ENCODE results near the gene UNKL.

Gene UNKL

DNA sequence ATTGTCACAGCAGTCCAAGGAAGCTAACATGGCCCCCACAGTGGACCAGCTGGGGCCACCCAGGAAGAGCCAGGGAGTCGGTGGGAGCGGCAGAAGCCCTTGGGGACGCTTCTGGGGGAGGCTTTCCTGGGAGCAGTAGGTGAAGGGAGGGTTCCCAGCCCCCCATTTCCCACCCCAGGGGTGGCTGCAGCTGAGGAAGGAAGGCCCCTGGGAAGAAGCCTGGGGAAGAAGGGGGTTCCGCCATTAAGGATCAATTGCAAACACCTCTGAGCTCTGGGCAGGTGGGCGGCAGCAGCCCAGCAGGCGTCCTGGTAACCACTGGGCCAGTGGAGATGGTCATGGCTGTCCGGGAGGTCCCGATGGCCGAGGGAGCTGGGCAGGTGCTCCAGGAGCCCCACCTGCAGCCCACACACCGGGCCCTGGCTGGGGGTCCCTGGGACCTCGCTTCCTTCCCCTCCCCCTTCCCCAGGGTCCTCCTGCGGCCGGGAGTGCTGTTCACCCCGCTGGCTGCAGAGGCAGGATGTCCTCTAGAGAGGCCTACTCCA lies 15.8 kb upstream of the UNKL start:
- Histone ChIP-seq H3K4me1 (ENCODE audit: insufficient read depth, low read length) (no peaks in the 10 kb centered on the region; the same call in 1 of the 2 replicates), H3K9me3 (ENCODE audit: control insufficient read depth, insufficient read depth, low read length) (no peaks in the 10 kb centered on the region), H3K9ac (ENCODE audit: low read depth, low read length) (no peak overlapping the region), H3K36me3 (ENCODE audit: insufficient read depth, low read length) (no peaks in the 10 kb centered on the region)

GRCh38 chr16:1429631-1430030 lies 15.1 kb upstream of the UNKL start:
- H3K9ac ChIP-seq (ENCODE audit: low read depth, low read length): no peak overlapping the region
- H3K9me3 ChIP-seq (ENCODE audit: control insufficient read depth, insufficient read depth, low read length): no peaks in the 10 kb centered on the region
- no peaks in the 10 kb centered on the region for H3K36me3 ChIP-seq (ENCODE audit: insufficient read depth, low read length)
- no peaks in the 10 kb centered on the region; the same call in 1 of the 2 replicates for H3K4me1 ChIP-seq (ENCODE audit: insufficient read depth, low read length)

DNA sequence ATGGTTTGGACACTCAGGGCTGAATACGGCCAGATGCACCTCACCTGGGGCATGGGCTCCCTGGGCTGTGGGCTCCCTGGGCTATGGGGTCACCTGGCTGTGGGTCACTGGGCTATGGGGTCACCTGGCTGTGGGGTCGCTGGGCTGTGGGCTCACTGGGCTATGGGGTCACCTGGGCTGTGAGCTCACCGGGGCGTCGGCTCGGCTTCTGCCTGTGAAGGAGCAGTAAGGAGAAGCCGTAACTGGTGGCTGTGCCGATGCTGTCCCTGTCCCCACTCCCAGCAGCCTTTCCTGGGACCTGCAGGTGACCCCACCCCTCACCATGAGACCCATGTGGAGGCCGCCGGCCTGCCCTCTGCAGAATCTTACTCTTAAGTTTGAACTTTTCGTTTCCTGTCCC lies 14.5 kb upstream of the UNKL start:
- Histone ChIP-seq H3K4me1 (ENCODE audit: insufficient read depth, low read length) (no peaks in the 10 kb centered on the region; the same call in 1 of the 2 replicates), H3K36me3 (ENCODE audit: insufficient read depth, low read length) (no peaks in the 10 kb centered on the region), H3K9ac (ENCODE audit: low read depth, low read length) (no peak overlapping the region), H3K9me3 (ENCODE audit: control insufficient read depth, insufficient read depth, low read length) (no peaks in the 10 kb centered on the region)

DNA sequence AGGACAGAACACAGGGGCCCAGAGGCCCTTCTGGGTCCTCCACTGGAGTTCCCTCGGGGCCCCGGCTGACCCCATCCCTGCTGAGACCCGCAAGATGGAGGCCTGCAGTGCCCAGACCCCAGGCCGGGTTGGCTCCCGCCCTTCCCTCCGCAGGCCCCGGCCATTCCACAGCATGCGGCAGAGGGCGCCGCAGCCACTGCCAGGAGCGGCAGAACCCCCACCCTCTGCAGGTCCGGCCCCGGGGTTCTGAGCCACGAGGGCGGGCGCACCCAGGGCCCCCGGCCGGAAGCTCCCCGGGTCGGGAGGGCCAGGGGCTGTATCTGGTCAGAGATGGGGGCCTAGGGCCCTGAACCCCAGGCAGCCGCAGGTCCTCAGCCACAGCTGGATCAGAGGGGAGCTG lies 14.0 kb upstream of the UNKL start:
- Histone ChIP-seq H3K36me3 (ENCODE audit: insufficient read depth, low read length) (no peaks in the 10 kb centered on the region), H3K9ac (ENCODE audit: low read depth, low read length) (no peak overlapping the region), H3K9me3 (ENCODE audit: control insufficient read depth, insufficient read depth, low read length) (no peaks in the 10 kb centered on the region), H3K4me1 (ENCODE audit: insufficient read depth, low read length) (no peaks in the 10 kb centered on the region; the same call in 1 of the 2 replicates)

- Histone ChIP-seq H3K9ac (ENCODE audit: low read depth, low read length) (no peak overlapping the region), H3K36me3 (ENCODE audit: insufficient read depth, low read length) (no peaks in the 10 kb centered on the region), H3K4me1 (ENCODE audit: insufficient read depth, low read length) (no peaks in the 10 kb centered on the region; the same call in 1 of the 2 replicates), H3K9me3 (ENCODE audit: control insufficient read depth, insufficient read depth, low read length) (no peaks in the 10 kb centered on the region)
These were observed 13.3 kb upstream of the UNKL start for GRCh38 chr16:1427473-1428461.

GRCh38 chr16:1426734-1427471 lies 12.4 kb upstream of the UNKL start:
- no peaks in the 10 kb centered on the region for H3K9me3 ChIP-seq (ENCODE audit: control insufficient read depth, insufficient read depth, low read length)
- no peak overlapping the region for H3K9ac ChIP-seq (ENCODE audit: low read depth, low read length)
- H3K4me1 ChIP-seq (ENCODE audit: insufficient read depth, low read length): no peaks in the 10 kb centered on the region; the same call in 1 of the 2 replicates
- no peaks in the 10 kb centered on the region for H3K36me3 ChIP-seq (ENCODE audit: insufficient read depth, low read length)

GRCh38 chr16:1425616-1426370 lies 11.3 kb upstream of the UNKL start:
- no peaks in the 10 kb centered on the region; the same call in 1 of the 2 replicates for H3K4me1 ChIP-seq (ENCODE audit: insufficient read depth, low read length)
- H3K9ac ChIP-seq (ENCODE audit: low read depth, low read length): no peak overlapping the region
- no peaks in the 10 kb centered on the region for H3K36me3 ChIP-seq (ENCODE audit: insufficient read depth, low read length)
- H3K9me3 ChIP-seq (ENCODE audit: control insufficient read depth, insufficient read depth, low read length): no peaks in the 10 kb centered on the region

DNA sequence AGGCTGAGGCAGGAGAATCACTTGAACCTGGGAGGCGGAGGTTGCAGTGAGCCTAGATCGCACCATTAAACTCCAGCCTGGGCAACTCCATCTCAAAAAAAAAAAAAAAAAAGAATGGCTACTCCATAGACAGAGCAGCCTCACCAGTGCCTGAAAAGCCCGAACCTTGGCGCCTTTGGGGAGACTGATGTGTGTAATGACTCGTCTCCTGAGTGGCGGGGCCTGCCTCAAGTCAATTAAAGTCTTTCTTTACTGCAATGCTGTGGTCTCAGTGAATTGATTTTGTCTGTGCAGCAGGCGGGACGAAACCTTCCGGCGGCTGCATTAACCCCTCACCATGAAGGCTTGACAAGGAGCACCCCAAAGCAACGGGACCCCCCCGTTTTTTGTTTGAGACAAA lies 9.5 kb upstream of the UNKL start:
- H3K9ac ChIP-seq (ENCODE audit: low read depth, low read length): no peak overlapping the region
- H3K4me1 ChIP-seq (ENCODE audit: insufficient read depth, low read length): no peaks in the 10 kb centered on the region; the same call in 1 of the 2 replicates
- no peaks in the 10 kb centered on the region for H3K36me3 ChIP-seq (ENCODE audit: insufficient read depth, low read length)
- H3K9me3 ChIP-seq (ENCODE audit: control insufficient read depth, insufficient read depth, low read length): no peaks in the 10 kb centered on the region

- Histone ChIP-seq H3K9me3 (ENCODE audit: control insufficient read depth, insufficient read depth, low read length) (no peaks in the 10 kb centered on the region), H3K4me1 (ENCODE audit: insufficient read depth, low read length) (no peaks in the 10 kb centered on the region), H3K9ac (ENCODE audit: low read depth, low read length) (no peak overlapping the region), H3K36me3 (ENCODE audit: insufficient read depth, low read length) (no peaks in the 10 kb centered on the region)
These were observed 7.6 kb upstream of the UNKL start for GRCh38 chr16:1422076-1422475.

- Histone ChIP-seq H3K9ac (ENCODE audit: low read depth, low read length) (peak overlapping the region; percentile 73), H3K36me3 (ENCODE audit: insufficient read depth, low read length) (no peaks in the 10 kb centered on the region), H3K4me1 (ENCODE audit: insufficient read depth, low read length) (no peaks in the 10 kb centered on the region), H3K9me3 (ENCODE audit: control insufficient read depth, insufficient read depth, low read length) (no peaks in the 10 kb centered on the region)
These were observed 5.6 kb upstream of the UNKL start for GRCh38 chr16:1420111-1420539.

DNA sequence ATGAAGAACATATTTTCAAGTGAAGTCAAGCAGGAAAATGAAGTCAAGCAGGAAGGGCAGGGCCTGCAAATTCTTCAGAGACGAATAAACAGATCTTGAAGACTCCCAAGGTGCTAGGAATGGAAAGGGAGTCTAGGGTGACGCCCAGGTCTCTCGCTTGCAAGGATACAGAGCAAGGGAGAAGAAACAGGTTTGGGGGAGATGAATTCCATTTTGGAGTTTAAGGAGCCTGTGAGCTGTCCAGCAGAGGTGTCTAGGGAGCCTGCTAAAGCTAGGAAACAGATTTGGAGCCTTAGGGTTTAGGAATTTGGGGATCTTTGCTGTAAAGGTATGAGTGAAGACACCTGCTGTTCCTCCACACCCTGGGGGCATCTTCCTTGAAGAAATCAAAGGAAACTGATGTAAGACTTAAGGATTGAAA lies 2.0 kb upstream of the UNKL start:
- H3K9me3 ChIP-seq (ENCODE audit: control insufficient read depth, insufficient read depth, low read length): no peaks in the 10 kb centered on the region
- no peak overlapping the region for H3K9ac ChIP-seq (ENCODE audit: low read depth, low read length)
- H3K4me1 ChIP-seq (ENCODE audit: insufficient read depth, low read length): no peaks in the 10 kb centered on the region
- H3K36me3 ChIP-seq (ENCODE audit: insufficient read depth, low read length): no peaks in the 10 kb centered on the region

DNA sequence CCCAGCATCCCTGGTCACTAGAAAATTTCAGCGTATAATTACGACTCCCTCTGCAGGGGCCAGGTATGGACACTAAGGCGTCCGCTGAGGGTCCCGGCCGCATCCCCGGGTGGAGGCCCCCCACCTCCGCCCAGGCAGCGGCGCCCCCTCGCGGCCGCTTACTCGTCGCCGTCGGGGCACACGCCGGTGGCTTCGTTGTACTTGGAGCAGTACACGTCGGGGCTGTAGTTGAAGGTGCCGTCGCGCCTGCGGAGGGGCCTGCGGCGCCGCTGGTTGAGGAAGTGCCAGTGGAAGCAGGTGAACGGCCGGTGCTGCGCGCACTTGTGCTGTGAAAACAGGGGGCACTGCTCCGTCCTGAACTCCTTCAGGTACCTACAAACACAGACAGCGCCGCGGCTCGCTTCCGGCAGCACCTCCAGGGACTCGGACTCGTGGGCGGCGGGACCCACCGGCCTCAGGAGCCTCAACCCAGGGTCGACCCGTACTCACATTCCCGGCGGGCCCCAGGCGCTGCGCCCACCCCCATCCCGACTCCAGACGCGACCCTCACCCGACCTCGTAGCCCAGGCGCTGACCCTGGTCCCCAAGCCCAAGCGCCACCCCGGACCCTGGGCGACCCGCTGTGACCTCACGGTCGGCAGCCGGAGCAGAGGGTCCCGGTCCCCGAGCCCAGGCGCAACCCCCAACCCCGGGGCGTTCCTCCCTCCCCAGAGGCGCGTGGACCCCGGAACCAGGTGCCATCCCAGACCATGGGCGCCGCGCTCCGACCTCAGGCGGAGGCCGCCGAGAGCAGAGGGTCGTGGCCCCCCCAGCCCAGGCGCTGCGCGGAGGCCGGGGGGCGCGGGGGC lies 596 bp downstream of the UNKL start:
- Histone ChIP-seq H3K4me1 (ENCODE audit: insufficient read depth, low read length) (no peaks in the 10 kb centered on the region), H3K36me3 (ENCODE audit: insufficient read depth, low read length) (no peaks in the 10 kb centered on the region), H3K9ac (ENCODE audit: low read depth, low read length) (peak overlapping the region; percentile 60), H3K9me3 (ENCODE audit: control insufficient read depth, insufficient read depth, low read length) (no peaks in the 10 kb centered on the region)

DNA sequence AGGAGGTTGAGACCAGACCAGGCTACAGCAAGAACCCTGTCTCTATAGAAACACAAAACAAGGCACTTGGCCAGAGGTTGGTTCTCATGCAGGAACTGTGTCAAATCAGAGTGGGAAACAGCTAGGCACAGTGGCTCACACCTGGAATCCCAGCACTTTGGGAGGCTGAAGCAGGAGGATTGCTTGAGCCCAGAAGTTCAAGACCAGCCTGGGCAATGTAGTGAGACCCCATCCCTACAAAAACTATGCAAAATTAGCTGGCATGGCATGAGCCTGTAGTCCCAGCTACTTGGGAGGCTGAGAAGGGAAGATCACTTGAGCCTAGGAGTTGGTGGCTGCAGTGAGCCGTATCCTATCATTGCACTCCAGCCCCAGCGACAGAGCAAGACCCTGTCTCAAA lies 1.7 kb downstream of the UNKL start:
- Histone ChIP-seq H3K9me3 (ENCODE audit: control insufficient read depth, insufficient read depth, low read length) (no peaks in the 10 kb centered on the region), H3K36me3 (ENCODE audit: insufficient read depth, low read length) (no peaks in the 10 kb centered on the region), H3K4me1 (ENCODE audit: insufficient read depth, low read length) (no peaks in the 10 kb centered on the region), H3K9ac (ENCODE audit: low read depth, low read length) (no peak overlapping the region)
